ENCODE results near the gene KRTAP4-4.
"Not testable (repeated sequence)": the region's sequence is repeated elsewhere in the genome, so short reads cannot be mapped to it uniquely, and the experiment has no call there.

KRTAP4-4 gene

GRCh38 chr17:41150026-41150425, 10.5 kb downstream of the KRTAP4-4 start:
- DNase-seq (ENCODE audit: insufficient read length, low spot score) (no peak), FAIRE-seq (no peak)
- TF ChIP-seq TAF1 (IDR thresholded peaks at IDR 0.05; ENCODE audit: low read depth, low read length) (no peak), SPI1 (IDR thresholded peaks at IDR 0.05; ENCODE audit: low read depth, low read length) (no peak), POLR2AphosphoS5 (IDR thresholded peaks at IDR 0.05; ENCODE audit: low read depth, low read length) (no peak), POU2F2 (IDR thresholded peaks at IDR 0.05; ENCODE audit: low read depth, low read length) (no peak)

GRCh38 chr17:41149652-41149985, 10.9 kb downstream of the KRTAP4-4 start, which contains the start of gene KRTAP4-5:
KRTAP4-5 (minus strand) TSS chr17:41149825; CDS start chr17:41149767, 58 bp downstream.
- FAIRE-seq (no peak), DNase-seq (ENCODE audit: insufficient read length, low spot score) (no peak)
- no peak for TF ChIP-seq POLR2AphosphoS5 (IDR thresholded peaks at IDR 0.05; ENCODE audit: low read depth, low read length)
- no peak for TF ChIP-seq POLR2A (IDR thresholded peaks at IDR 0.05; ENCODE audit: low read depth, low read length)
- no peak for TF ChIP-seq TAF1 (IDR thresholded peaks at IDR 0.05; ENCODE audit: low read depth, low read length)
- TF ChIP-seq SPI1 (IDR thresholded peaks at IDR 0.05; ENCODE audit: low read depth, low read length) = no peak
- no peak for TF ChIP-seq POU2F2 (IDR thresholded peaks at IDR 0.05; ENCODE audit: low read depth, low read length)
- TF ChIP-seq PAX5 (IDR thresholded peaks at IDR 0.05; ENCODE audit: insufficient read depth, low read length, severe bottlenecking) = no peak

GRCh38 chr17:41148971-41149651, 11.4 kb downstream of the KRTAP4-4 start:
- not testable (repeated sequence) for DNase-seq (ENCODE audit: insufficient read length, low spot score); FAIRE-seq

- no peak for TF ChIP-seq POU2F2 (IDR thresholded peaks at IDR 0.05; ENCODE audit: low read depth, low read length)
- no peak for TF ChIP-seq POLR2AphosphoS5 (IDR thresholded peaks at IDR 0.05; ENCODE audit: low read depth, low read length)
- no peak for TF ChIP-seq PAX5 (IDR thresholded peaks at IDR 0.05; ENCODE audit: insufficient read depth, low read length, severe bottlenecking)
- TF ChIP-seq TAF1 (IDR thresholded peaks at IDR 0.05; ENCODE audit: low read depth, low read length) = no peak
- TF ChIP-seq POLR2A (IDR thresholded peaks at IDR 0.05; ENCODE audit: low read depth, low read length) = no peak
- TF ChIP-seq SPI1 (IDR thresholded peaks at IDR 0.05; ENCODE audit: low read depth, low read length) = no peak
- DNase-seq (ENCODE audit: insufficient read length, low spot score) = no peak
These were observed 12.9 kb downstream of the KRTAP4-4 start for GRCh38 chr17:41147531-41148204.

GRCh38 chr17:41145261-41145660, 15.3 kb downstream of the KRTAP4-4 start:
- no peak for FAIRE-seq
- DNase-seq (ENCODE audit: insufficient read length, low spot score) = no peak
- TF ChIP-seq SPI1 (IDR thresholded peaks at IDR 0.05; ENCODE audit: low read depth, low read length) (no peak), POLR2A (IDR thresholded peaks at IDR 0.05; ENCODE audit: low read depth, low read length) (no peak)

More at GRCh38 chr17:41147531-41148204, 12.9 kb downstream of the KRTAP4-4 start:
- FAIRE-seq = no peak

- DNase-seq (ENCODE audit: insufficient read length, low spot score) (no peak), FAIRE-seq (no peak)
- no peak for TF ChIP-seq SPI1 (IDR thresholded peaks at IDR 0.05; ENCODE audit: low read depth, low read length)
- no peak for TF ChIP-seq PAX5 (IDR thresholded peaks at IDR 0.05; ENCODE audit: insufficient read depth, low read length, severe bottlenecking)
- no peak for TF ChIP-seq POLR2A (IDR thresholded peaks at IDR 0.05; ENCODE audit: low read depth, low read length)
- TF ChIP-seq POLR2AphosphoS5 (IDR thresholded peaks at IDR 0.05; ENCODE audit: low read depth, low read length) = no peak
- TF ChIP-seq TAF1 (IDR thresholded peaks at IDR 0.05; ENCODE audit: low read depth, low read length) = no peak
- TF ChIP-seq POU2F2 (IDR thresholded peaks at IDR 0.05; ENCODE audit: low read depth, low read length) = no peak
These were observed 15.7 kb downstream of the KRTAP4-4 start for GRCh38 chr17:41144846-41145245.

GRCh38 chr17:41141361-41141760, 19.2 kb downstream of the KRTAP4-4 start:
- no peak for DNase-seq (ENCODE audit: insufficient read length, low spot score)
- TF ChIP-seq PAX5 (IDR thresholded peaks at IDR 0.05; ENCODE audit: insufficient read depth, low read length, severe bottlenecking) = no peak
- TF ChIP-seq TAF1 (IDR thresholded peaks at IDR 0.05; ENCODE audit: low read depth, low read length) = no peak
- no peak for TF ChIP-seq POU2F2 (IDR thresholded peaks at IDR 0.05; ENCODE audit: low read depth, low read length)
- no peak for TF ChIP-seq POLR2A (IDR thresholded peaks at IDR 0.05; ENCODE audit: low read depth, low read length)
- TF ChIP-seq POLR2AphosphoS5 (IDR thresholded peaks at IDR 0.05; ENCODE audit: low read depth, low read length) = no peak
- TF ChIP-seq SPI1 (IDR thresholded peaks at IDR 0.05; ENCODE audit: low read depth, low read length) = no peak
- FAIRE-seq = no peak

- FAIRE-seq (no peak), DNase-seq (ENCODE audit: insufficient read length, low spot score) (no peak)
These were observed 20.0 kb downstream of the KRTAP4-4 start, which contains the start of gene KRTAP4-6 for GRCh38 chr17:41140360-41141131. KRTAP4-6 (minus strand) TSS chr17:41140544; CDS start chr17:41140487, 57 bp downstream.

GRCh38 chr17:41139865-41140264, 20.7 kb downstream of the KRTAP4-4 start:
- not testable (repeated sequence) for FAIRE-seq

More at GRCh38 chr17:41140360-41141131, 20.0 kb downstream of the KRTAP4-4 start, which contains the start of gene KRTAP4-6:
- no peak for TF ChIP-seq POLR2A (IDR thresholded peaks at IDR 0.05; ENCODE audit: low read depth, low read length)
- TF ChIP-seq PAX5 (IDR thresholded peaks at IDR 0.05; ENCODE audit: insufficient read depth, low read length, severe bottlenecking) = no peak
- no peak for TF ChIP-seq SPI1 (IDR thresholded peaks at IDR 0.05; ENCODE audit: low read depth, low read length)
- no peak for TF ChIP-seq POU2F2 (IDR thresholded peaks at IDR 0.05; ENCODE audit: low read depth, low read length)
- TF ChIP-seq POLR2AphosphoS5 (IDR thresholded peaks at IDR 0.05; ENCODE audit: low read depth, low read length) = no peak
- TF ChIP-seq TAF1 (IDR thresholded peaks at IDR 0.05; ENCODE audit: low read depth, low read length) = no peak

More at GRCh38 chr17:41139865-41140264, 20.7 kb downstream of the KRTAP4-4 start:
- not testable (repeated sequence) for DNase-seq (ENCODE audit: insufficient read length, low spot score)

Data from GM12891 (cell line).